ENCODE data around the gene PLXNA2. TPM values are rescaled to one million over a fixed set of nuclear protein-coding genes. Genes with fewer than 3 reads are reported as not detected.

Gene PLXNA2
- total RNA-seq, 1 donor from 2014 or later, result 14.1 TPM

DNA sequence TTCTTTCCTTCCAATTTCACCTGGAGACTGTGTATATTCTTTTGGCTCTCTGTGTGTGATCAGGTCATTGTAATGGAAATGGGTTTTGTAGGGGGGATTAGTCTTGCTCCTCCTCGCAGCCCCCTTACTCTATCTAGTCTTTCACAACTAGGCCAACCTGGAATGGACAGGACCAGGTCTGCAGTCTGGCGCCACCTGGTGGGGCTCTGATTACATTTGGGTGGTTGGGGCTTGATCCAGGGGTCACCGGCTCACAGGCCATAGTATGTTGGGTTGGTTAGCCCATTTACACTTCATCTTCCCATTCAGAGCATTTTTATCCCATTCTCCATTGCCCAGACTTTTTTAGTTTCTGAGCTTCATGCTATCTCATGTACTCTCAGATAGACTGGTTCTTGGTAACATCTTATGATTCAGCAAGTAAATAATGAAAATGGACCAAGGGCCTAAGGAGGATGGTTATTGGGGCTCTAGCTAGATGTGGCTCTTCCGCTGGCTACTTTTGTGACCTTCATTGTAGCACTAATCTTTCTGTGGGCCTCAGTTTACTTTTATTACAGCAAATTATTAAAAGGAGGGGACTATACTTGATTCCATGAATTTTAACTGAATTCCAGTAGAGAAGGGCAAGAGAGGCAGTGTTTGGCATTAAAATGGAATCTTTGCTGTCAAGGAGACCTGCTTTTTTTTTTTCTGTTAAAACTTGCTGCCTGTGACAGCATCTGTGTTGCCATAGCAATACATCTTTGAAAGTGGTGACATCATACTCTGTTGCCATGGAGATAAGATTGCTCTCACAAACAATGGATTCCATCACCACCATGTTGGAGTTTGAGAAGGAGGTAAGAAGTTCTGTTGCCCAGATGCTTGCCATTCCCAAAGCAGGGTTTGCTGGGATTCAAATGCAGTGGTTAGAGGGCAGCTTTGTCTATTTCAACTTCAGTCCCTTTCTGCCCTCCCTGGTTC, 150.1 kb downstream of the PLXNA2 start:
- H3K27ac ChIP-seq (ENCODE audit: low read depth, low read length), result no peak overlapping the region
- no peak overlapping the region for H3K4me3 ChIP-seq (ENCODE audit: low read length in 3 of 3)
- no peaks in the 10 kb centered on the region for H3K9me3 ChIP-seq (ENCODE audit: control insufficient read depth in 3 of 3, low read length in 3 of 3)
- peaks cover 17 to 21% (median 20%) of the 10 kb centered on the region in 3 donors for H3K4me1 ChIP-seq (ENCODE audit: control insufficient read depth in 3 of 3, insufficient read depth in 3 of 3, low read length in 3 of 3)
- peaks cover 33 to 47% (median 36%) of the 10 kb centered on the region in 3 donors for H3K36me3 ChIP-seq (ENCODE audit: control insufficient read depth in 3 of 3, insufficient read depth in 3 of 3, low read length in 3 of 3)
- H3K27me3 ChIP-seq (ENCODE audit: control insufficient read depth in 3 of 3, insufficient read depth in 3 of 3, low read length in 3 of 3), result no peaks in the 10 kb centered on the region
- H3K9ac ChIP-seq (ENCODE audit: low read depth in 1 of 3, low read length in 3 of 3), result no peak overlapping the region

DNA sequence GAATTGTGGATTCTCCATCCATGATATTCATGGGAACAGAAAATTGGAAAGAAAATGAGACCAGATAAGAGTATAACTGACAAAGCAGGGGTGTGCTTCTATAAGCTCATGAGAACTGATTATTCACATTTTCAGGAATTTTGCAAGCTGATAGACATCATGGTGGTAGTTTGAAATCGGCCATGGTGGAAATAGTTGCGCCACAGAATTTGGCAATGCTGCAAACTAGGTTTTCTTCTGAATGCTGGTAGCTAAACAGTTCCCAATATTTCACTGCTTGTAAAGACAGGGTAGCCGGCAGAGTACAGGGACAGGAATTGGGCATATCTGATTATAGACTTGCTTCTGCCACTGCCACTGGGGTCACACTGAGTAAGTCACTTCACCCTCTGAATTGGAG, 151.1 kb downstream of the PLXNA2 start:
- H3K9me3 ChIP-seq (ENCODE audit: control insufficient read depth in 3 of 3, low read length in 3 of 3), result no peaks in the 10 kb centered on the region
- no peak overlapping the region for H3K4me3 ChIP-seq (ENCODE audit: low read length in 3 of 3)
- H3K9ac ChIP-seq (ENCODE audit: low read depth in 1 of 3, low read length in 3 of 3), result no peak overlapping the region
- no peak overlapping the region for H3K27ac ChIP-seq (ENCODE audit: low read depth, low read length)
- H3K27me3 ChIP-seq (ENCODE audit: control insufficient read depth in 3 of 3, insufficient read depth in 3 of 3, low read length in 3 of 3), result no peaks in the 10 kb centered on the region
- H3K4me1 ChIP-seq (ENCODE audit: control insufficient read depth in 3 of 3, insufficient read depth in 3 of 3, low read length in 3 of 3), result peaks cover 17 to 22% (median 20%) of the 10 kb centered on the region in 3 donors
- H3K36me3 ChIP-seq (ENCODE audit: control insufficient read depth in 3 of 3, insufficient read depth in 3 of 3, low read length in 3 of 3), result peaks cover 30 to 44% (median 33%) of the 10 kb centered on the region in 3 donors

DNA sequence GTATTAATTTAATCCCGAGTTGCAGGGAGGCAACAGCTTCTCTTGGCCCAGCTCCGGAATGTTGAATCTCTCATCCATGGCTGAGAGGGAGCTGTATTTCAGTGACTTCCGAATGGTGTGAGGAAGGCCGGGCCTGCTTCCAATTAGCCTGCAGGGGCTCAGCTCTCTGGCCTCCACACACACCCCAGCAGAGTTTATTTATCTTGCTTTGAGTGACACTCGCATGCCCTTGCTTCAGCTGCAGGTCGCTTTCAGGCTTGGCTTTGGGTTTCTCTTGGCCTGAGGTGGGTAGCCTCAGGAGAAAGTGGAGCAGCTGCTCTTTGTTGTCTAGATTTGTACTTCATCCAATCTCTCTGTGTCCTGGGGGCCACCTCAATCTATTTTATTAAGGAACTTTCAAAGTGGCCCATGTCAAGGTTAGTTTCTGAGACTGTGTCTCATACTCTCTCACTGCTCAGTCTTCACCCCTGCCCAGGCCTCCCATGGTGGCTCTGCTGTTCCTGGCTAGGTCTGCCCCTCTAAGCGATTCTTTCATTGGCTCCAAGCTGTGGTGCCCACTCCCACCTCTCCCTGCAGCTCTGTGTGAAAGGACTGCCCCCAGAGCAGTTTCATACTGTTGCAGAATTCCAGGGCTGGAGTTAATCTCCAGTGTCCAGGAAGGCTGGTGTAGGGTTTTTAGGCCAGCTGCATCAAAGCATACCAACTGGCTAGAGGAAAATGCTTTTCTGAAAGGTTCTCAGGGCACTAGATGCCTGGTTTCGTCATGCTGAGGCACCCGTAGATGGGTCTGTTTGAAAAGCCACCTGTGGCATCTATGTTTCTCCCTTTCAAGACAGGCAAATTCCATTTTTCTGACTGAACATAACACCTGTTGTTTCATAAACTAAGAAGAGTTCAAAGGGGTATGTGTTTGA, 153.5 kb downstream of the PLXNA2 start:
- no peaks in the 10 kb centered on the region for H3K9me3 ChIP-seq (ENCODE audit: control insufficient read depth in 3 of 3, low read length in 3 of 3)
- no peaks in the 10 kb centered on the region for H3K27me3 ChIP-seq (ENCODE audit: control insufficient read depth in 3 of 3, insufficient read depth in 3 of 3, low read length in 3 of 3)
- H3K4me3 ChIP-seq (ENCODE audit: low read length in 3 of 3), result peak overlapping the region in 1 of 3 donors; percentile 21
- peak overlapping the region; percentile 31 for H3K27ac ChIP-seq (ENCODE audit: low read depth, low read length)
- peak overlapping the region in 1 of 3 donors; percentile 54 for H3K9ac ChIP-seq (ENCODE audit: low read depth in 1 of 3, low read length in 3 of 3)
- peaks cover 25 to 31% (median 26%) of the 10 kb centered on the region in 3 donors for H3K4me1 ChIP-seq (ENCODE audit: control insufficient read depth in 3 of 3, insufficient read depth in 3 of 3, low read length in 3 of 3)
- peaks cover 16 to 33% (median 22%) of the 10 kb centered on the region in 3 donors for H3K36me3 ChIP-seq (ENCODE audit: control insufficient read depth in 3 of 3, insufficient read depth in 3 of 3, low read length in 3 of 3)

DNA sequence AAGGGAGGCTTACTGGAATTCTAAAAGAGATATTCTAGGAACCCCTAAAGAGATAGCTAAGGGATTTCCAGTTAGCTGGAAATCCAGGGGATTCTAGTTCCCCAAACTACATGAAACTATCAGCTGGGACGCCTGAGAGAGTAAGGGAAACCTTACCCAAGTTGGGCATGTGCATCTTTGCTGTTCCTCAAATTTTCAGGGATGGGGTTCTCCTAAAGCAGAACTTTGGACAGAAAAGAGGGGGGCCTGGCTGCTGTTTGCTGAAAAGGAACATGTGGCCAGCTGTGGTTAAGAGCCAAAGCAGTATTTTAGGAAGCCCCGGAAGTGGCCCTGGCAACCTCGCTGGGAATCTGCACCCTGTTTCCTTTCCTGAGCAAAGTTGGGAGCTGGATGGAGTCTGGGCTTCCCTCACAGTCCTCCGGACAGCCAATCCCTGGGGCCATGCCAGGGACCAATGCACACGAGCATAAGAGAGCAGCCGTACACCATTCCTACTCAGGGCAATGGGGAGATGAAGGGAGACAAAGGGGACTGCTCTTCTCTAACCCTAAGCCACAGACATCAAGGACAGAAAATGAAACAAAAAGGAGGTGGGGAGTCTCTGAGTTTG, 154.3 kb downstream of the PLXNA2 start:
- H3K9me3 ChIP-seq (ENCODE audit: control insufficient read depth in 3 of 3, low read length in 3 of 3), result no peaks in the 10 kb centered on the region
- H3K4me3 ChIP-seq (ENCODE audit: low read length in 3 of 3), result peak overlapping the region in 2 of 3 donors; percentile 6 to 21
- no peaks in the 10 kb centered on the region for H3K27me3 ChIP-seq (ENCODE audit: control insufficient read depth in 3 of 3, insufficient read depth in 3 of 3, low read length in 3 of 3)
- H3K27ac ChIP-seq (ENCODE audit: low read depth, low read length), result peak overlapping the region; percentile 31
- H3K36me3 ChIP-seq (ENCODE audit: control insufficient read depth in 3 of 3, insufficient read depth in 3 of 3, low read length in 3 of 3), result peaks cover 11 to 26% (median 15%) of the 10 kb centered on the region in 3 donors
- H3K9ac ChIP-seq (ENCODE audit: low read depth in 1 of 3, low read length in 3 of 3), result peak overlapping the region in 1 of 3 donors; percentile 54
- peaks cover 26 to 31% (median 29%) of the 10 kb centered on the region in 3 donors for H3K4me1 ChIP-seq (ENCODE audit: control insufficient read depth in 3 of 3, insufficient read depth in 3 of 3, low read length in 3 of 3)

DNA sequence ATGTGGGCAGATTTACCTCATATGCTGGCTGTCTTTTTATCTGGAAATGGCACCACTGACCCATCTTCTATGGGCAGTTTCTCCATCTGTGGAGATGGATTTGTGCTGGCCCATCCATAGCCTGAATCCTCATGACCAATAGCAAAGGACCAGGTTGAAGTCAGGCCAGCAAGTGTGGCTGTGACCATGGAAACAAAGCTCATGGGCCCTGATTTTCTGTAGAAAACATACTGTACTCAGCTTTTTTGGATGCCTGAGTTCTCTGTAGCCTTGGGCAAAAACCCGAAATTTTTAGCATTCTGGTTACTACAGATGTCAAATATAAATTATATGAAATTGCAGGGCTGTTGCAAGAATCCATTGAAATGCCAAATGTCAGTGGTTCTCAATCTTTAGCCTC, 155.0 kb downstream of the PLXNA2 start:
- Histone ChIP-seq H3K4me1 (ENCODE audit: control insufficient read depth in 3 of 3, insufficient read depth in 3 of 3, low read length in 3 of 3) (peaks cover 26 to 31% (median 29%) of the 10 kb centered on the region in 3 donors), H3K4me3 (ENCODE audit: low read length in 3 of 3) (no peak overlapping the region), H3K9me3 (ENCODE audit: control insufficient read depth in 3 of 3, low read length in 3 of 3) (no peaks in the 10 kb centered on the region), H3K27me3 (ENCODE audit: control insufficient read depth in 3 of 3, insufficient read depth in 3 of 3, low read length in 3 of 3) (no peaks in the 10 kb centered on the region), H3K9ac (ENCODE audit: low read depth in 1 of 3, low read length in 3 of 3) (no peak overlapping the region), H3K27ac (ENCODE audit: low read depth, low read length) (peak overlapping the region; percentile 31), H3K36me3 (ENCODE audit: control insufficient read depth in 3 of 3, insufficient read depth in 3 of 3, low read length in 3 of 3) (peaks cover 11 to 27% (median 15%) of the 10 kb centered on the region in 3 donors)

DNA sequence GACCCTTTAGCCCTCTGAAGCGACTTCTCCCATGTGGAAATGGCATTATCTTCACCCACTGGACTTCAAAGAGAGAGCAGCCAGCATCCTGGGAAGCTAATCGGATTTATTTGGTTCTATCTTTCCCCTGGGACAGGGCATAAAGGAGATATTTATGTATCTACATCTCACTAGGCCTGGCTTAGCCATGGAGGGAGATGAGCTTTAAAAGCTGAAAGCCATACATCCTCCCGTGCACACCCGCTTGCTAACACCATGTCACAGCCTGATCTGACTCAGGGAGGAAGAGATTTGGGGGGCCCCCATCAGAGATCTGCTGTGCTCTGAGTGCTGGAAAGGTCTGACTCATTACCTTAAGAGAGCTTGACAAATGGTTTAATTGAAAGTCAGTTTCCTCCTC, 155.9 kb downstream of the PLXNA2 start:
- H3K4me1 ChIP-seq (ENCODE audit: control insufficient read depth in 3 of 3, insufficient read depth in 3 of 3, low read length in 3 of 3), result peaks cover 26 to 31% (median 29%) of the 10 kb centered on the region in 3 donors
- no peaks in the 10 kb centered on the region for H3K27me3 ChIP-seq (ENCODE audit: control insufficient read depth in 3 of 3, insufficient read depth in 3 of 3, low read length in 3 of 3)
- H3K27ac ChIP-seq (ENCODE audit: low read depth, low read length), result no peak overlapping the region
- H3K36me3 ChIP-seq (ENCODE audit: control insufficient read depth in 3 of 3, insufficient read depth in 3 of 3, low read length in 3 of 3), result peaks cover 11 to 28% (median 18%) of the 10 kb centered on the region in 3 donors
- no peaks in the 10 kb centered on the region for H3K9me3 ChIP-seq (ENCODE audit: control insufficient read depth in 3 of 3, low read length in 3 of 3)
- H3K9ac ChIP-seq (ENCODE audit: low read depth in 1 of 3, low read length in 3 of 3), result no peak overlapping the region
- H3K4me3 ChIP-seq (ENCODE audit: low read length in 3 of 3), result no peak overlapping the region

DNA sequence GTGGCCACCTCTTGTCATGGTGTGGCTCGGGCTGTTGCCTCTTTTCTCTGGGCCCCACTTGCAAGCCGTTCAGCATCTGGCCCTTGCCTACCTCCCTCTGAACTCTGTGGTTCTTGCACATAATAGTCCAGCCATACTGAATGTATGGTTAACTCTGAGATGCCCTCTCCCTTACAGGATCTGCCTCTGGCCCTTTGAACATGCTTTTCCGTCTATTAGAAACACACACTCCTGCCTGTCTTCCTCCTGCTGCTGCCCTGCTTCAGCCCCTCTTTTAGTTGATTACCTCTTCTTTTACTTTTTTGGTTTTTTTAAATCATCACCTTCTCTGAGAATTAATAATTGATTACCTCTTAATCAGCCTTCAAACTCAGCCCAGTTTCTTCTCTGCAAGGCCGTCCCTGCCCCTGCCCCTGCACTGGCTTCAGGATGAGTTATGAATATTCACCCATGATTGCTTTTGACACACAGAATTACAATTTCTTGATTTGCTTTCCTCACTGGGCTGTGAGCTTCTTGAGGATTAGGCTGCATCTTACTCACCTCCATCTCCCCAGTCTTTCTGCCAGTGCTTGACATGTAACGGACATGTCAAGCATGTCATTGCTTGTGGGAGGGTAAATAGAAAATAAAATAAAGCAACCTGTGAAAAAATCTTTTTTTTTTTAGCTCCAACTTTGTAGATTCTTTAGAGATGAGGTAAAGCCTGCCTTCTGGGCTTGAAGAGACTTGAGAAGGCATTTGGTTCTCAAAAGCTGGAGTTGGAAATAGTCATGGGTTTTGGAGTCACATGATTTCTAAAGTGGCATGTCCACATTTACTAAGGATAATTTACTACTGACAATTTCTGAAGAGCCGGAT, 158.3 kb downstream of the PLXNA2 start:
- Histone ChIP-seq H3K4me3 (ENCODE audit: low read length in 3 of 3) (peak overlapping the region in 2 of 3 donors; percentile 36 to 56), H3K4me1 (ENCODE audit: control insufficient read depth in 3 of 3, insufficient read depth in 3 of 3, low read length in 3 of 3) (peaks cover 19 to 27% (median 27%) of the 10 kb centered on the region in 3 donors)

DNA sequence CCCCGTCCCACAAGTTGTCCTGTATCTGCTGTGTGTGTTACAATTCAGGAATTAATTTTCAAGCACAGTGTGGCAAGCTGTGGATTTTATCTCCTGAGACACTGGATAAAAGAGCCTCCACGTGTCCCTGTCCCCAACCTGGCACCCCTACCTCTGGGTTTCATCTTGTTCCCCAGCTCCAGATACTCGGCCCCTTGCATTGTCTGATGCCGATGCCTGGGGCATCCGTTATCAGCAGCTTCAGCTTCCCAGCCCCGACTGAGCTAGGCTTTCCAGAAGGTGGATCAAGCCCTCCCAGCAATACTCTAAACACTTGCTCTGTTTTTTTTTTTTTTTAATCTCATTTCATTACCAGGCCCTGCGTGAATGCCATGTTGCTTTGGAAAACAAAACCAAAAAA, 159.4 kb downstream of the PLXNA2 start:
- Histone ChIP-seq H3K27me3 (ENCODE audit: control insufficient read depth in 3 of 3, insufficient read depth in 3 of 3, low read length in 3 of 3) (no peaks in the 10 kb centered on the region), H3K36me3 (ENCODE audit: control insufficient read depth in 3 of 3, insufficient read depth in 3 of 3, low read length in 3 of 3) (peaks cover 10 to 26% (median 15%) of the 10 kb centered on the region in 3 donors), H3K4me1 (ENCODE audit: control insufficient read depth in 3 of 3, insufficient read depth in 3 of 3, low read length in 3 of 3) (peaks cover 8 to 21% (median 16%) of the 10 kb centered on the region in 3 donors)

More for the DNA sequence above, 158.3 kb downstream of the PLXNA2 start:
- H3K9ac ChIP-seq (ENCODE audit: low read depth in 1 of 3, low read length in 3 of 3), result peak overlapping the region in 1 of 3 donors; percentile 33
- peak overlapping the region; percentile 69 for H3K27ac ChIP-seq (ENCODE audit: low read depth, low read length)
- H3K36me3 ChIP-seq (ENCODE audit: control insufficient read depth in 3 of 3, insufficient read depth in 3 of 3, low read length in 3 of 3), result peaks cover 10 to 25% (median 15%) of the 10 kb centered on the region in 3 donors
- no peaks in the 10 kb centered on the region for H3K27me3 ChIP-seq (ENCODE audit: control insufficient read depth in 3 of 3, insufficient read depth in 3 of 3, low read length in 3 of 3)
- no peaks in the 10 kb centered on the region for H3K9me3 ChIP-seq (ENCODE audit: control insufficient read depth in 3 of 3, low read length in 3 of 3)

More for the DNA sequence above, 159.4 kb downstream of the PLXNA2 start:
- H3K9ac ChIP-seq (ENCODE audit: low read depth in 1 of 3, low read length in 3 of 3), result no peak overlapping the region
- H3K4me3 ChIP-seq (ENCODE audit: low read length in 3 of 3), result no peak overlapping the region
- H3K9me3 ChIP-seq (ENCODE audit: control insufficient read depth in 3 of 3, low read length in 3 of 3), result no peaks in the 10 kb centered on the region
- no peak overlapping the region for H3K27ac ChIP-seq (ENCODE audit: low read depth, low read length)

Measured in skeletal muscle tissue (tissue), 4 donors.